ENCODE measurements around the gene ESF1.

ESF1 gene

GRCh38 chr20:13736436-13737191, 48.1 kb downstream of the ESF1 start:
- DNase-seq = no peak

- no peak for DNase-seq
Measured at GRCh38 chr20:13735826-13736225, 48.9 kb downstream of the ESF1 start.

DNA sequence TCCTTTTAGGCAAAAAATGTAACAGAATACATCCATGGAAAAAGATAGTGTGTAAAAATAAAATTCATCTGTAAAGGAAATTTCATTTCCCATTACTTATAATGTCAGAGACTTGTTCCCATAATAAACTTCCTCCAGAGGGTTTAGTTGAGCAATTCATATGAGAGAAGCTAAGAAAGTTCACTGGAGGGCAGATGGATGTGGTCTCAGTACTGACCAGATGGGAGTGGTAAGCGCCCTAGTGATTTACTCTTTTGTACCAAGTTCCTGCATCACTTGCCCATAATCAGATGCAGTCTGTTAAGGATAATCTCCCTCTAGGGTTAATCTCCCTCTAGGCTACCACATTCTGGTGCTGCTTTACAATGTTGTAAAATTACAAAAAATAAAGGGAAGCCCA, 61.7 kb downstream of the ESF1 start:
- DNase-seq = no peak

GRCh38 chr20:13718171-13718570, 66.5 kb downstream of the ESF1 start:
- DNase-seq = no peak

DNA sequence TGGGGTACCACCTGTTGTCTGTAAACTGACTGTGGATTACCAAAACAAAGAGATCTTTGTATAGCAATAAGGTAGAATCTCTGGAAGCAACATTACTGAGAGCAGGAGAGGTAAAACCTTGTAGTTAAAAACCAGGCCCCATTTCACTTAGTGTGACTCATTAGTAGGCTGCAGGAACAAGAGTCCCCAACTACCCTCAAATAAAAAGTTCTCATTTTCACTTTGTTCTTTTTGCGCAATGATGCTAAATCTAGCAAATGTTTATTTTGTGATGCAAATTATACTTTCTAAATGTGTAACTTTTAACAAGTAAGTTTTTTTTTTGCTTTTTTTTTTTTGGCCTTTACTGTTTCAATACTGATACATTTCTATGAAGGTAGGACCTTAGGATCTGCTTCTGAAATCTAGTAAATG, 67.1 kb downstream of the ESF1 start:
- DNase-seq = no peak

DNA sequence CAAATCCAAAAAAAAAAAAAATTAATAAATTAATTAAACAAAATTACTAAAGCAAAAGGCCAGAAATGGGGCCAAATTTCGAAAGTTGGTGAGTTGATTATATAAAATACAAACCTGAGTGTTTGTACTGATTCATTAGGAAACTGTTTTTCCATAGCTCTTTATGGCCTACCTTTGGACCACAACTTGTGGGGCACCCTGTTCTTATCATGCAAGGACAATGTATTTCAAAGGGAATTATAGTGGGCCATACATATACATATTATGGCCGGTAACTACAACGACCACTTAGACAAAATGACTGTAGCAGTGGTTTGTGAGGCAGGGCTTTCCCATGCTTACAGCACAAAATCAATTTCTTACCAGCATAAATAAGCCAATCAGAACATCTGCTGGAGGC, 69.5 kb downstream of the ESF1 start:
- no peak for DNase-seq

DNA sequence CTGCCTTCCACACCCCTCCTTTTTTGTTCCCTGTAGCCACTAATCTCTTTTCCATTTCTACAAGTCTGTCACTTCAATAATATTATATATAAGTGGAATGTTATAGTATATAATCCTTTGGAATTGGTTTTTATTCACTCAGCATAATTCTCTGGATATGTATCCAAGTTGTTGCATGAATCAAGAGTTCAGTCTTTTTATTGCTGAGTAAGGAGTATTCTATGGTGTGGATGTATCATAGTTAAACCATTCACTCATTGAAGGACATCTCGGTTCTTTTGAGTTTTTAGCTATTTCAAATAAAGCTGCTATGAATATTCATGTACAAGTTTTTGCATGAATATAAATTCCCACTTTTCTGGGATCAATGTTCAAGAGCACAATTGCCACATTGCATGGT, 76.5 kb downstream of the ESF1 start:
- DNase-seq = no peak

DNA sequence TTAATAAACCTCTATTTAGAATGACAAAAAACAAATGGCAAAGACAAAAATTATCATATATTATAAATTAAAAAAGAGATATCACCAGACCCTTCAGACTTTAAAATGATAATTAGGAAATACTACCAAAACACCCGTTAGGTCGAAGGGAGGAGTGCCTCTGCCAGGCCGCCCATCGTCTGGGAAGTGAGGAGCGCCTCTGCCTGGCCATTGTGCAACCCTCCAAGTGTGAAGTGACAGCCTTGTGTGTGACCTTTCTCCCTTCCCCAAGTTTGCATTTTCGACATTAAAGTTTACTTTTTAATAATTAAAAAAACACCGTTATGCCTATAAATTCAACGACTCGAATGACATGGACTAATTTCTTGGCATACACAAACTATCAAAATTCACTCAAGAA, 81.5 kb downstream of the ESF1 start:
- DNase-seq = no peak

GRCh38 chr20:13701486-13701885, 83.2 kb downstream of the ESF1 start:
- no peak for DNase-seq

DNA sequence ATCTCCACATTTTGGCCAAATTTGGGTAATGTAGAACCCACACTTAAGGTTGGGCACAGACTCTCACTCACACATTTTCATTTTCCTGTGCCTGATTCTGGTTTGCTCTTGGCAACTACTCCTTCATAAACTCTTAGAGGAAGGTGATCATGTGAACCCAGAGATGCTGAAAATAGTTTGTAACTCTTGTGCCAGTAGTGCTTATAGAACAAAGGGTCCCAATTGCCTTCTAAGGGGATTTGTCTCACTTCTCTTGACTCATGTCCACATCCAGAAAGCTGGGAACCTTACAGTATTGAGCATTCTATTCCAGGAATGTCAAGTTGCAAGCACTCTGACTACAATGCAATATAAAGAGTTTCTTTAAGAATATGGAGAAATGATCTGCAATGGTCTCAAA, 84.0 kb downstream of the ESF1 start:
- DNase-seq = no peak

- DNase-seq = no peak
Measured at GRCh38 chr20:13694420-13695150, 90.1 kb downstream of the ESF1 start.

DNA sequence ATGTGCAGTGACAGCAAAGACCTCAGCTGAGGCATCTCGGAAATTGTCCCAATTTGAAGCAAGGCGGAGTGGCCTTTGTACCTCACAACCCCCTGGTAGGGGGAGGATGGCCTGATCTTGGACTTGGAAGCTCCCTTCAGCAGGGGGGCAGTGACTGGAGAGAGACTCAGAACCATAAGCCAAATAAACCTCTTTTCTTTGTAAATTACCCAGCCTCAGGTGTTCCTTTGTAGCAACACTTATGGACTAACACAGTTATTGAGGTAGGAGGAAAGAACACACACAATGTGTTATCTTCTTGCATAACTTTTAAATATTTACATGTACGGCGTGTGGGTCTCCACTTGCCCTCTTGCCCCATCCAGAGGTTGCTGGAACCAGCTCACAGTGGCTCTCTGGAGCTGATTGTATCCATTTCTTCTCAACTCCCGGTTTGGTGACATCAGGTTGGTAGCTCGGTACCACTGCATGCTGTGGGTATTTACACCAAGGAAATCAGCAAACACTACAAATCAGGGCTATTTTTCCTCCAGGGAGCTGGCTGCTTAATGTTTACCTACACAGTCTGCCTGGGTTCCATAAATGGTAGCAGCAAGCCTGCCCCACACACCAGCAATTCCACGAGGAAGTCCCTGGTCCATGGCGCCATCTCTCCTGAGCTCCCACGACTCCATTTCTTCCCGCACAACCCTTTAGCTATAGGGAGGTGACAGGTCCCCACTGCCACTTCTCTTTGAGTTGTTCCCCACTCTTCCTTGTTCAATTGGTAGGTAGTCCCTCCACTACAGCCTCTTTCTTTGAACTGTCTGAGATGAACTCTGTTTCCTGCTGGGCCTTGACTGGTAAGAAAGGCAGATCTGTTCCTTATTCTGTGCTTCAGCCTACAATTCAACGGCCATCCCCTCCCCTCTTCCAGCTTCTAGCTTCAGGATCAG, 91.7 kb downstream of the ESF1 start:
- DNase-seq = no peak

GRCh38 chr20:13690943-13691342, 93.8 kb downstream of the ESF1 start:
- DNase-seq = no peak

- no peak for DNase-seq
Measured at GRCh38 chr20:13687815-13688214, 96.9 kb downstream of the ESF1 start.

DNA sequence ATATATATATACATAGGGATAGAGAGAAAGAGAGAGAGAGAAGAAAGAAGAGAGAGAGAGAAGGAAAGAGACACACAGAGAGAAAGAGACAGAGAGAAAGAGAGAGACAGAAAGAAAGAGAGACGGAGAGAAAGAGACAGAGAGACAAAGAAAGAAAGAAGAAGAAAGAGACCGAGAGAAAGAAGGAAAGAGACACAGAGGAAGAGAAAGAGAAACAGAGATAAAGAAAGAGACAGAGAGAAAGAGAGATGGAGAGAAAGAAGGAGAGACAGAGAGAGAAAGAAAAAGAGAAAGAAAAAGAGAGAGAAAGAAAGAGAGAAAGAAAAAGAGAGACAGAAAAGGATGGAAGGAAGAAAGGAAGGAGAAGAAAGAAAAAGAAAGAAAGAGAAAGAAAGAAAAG, 99.1 kb downstream of the ESF1 start:
- no peak for DNase-seq

DNA sequence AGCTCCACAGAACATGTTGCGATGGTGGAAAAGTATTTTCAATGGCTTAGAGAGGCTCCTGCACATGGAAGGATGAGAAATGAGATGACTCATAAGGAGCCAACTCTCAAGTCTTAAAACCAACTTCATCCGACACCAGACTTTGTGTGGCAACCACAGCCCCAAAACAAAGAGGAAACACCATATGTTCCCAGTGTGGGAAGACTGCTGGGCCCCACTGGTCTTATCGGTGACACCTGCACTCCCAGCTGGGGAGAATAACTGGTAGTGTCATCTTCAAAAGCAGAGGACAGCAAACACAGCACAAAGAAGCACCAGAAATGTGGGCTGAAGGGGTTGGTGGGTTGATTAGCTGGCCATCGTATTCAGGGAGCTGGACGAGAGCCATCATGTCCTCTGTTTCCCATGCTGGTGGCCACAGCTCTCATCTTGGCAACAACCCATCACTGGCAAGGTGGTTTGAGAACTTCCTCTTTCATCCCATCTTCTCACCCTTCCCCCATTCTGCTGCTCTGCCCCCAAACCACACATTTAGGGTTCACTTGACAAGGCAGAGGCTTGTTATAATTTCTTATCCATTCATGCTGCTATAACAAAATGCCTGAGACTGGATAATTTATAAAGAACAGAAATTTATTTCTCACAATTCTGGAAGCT, 100.0 kb downstream of the ESF1 start:
- DNase-seq = no peak

- DNase-seq = no peak
Measured at GRCh38 chr20:13683833-13684232, 100.9 kb downstream of the ESF1 start.

GRCh38 chr20:13681248-13682125, 103.2 kb downstream of the ESF1 start:
- DNase-seq = no peak

GRCh38 chr20:13678944-13679343, 105.8 kb downstream of the ESF1 start:
- no peak for DNase-seq

- DNase-seq = no peak
Measured at GRCh38 chr20:13677241-13677640, 107.5 kb downstream of the ESF1 start.

DNA sequence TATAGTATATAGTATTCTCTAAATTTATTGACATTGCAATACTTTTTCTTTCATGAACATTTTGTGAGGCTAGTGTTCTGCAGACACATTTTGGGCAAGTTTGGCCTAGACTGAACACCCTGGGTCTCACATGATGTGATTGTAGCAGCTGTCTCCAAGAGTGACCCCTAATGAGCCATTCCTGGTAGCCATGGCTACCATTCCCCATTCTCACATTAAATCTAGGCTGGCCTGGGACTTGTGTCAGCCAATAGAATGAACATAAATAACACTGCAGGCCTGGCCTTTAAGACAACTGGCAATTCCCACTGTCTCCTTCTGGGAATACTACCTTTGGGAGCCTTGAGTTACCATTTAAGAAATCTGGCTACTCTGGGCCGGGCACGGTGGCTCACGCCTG, 108.0 kb downstream of the ESF1 start:
- DNase-seq = no peak

DNA sequence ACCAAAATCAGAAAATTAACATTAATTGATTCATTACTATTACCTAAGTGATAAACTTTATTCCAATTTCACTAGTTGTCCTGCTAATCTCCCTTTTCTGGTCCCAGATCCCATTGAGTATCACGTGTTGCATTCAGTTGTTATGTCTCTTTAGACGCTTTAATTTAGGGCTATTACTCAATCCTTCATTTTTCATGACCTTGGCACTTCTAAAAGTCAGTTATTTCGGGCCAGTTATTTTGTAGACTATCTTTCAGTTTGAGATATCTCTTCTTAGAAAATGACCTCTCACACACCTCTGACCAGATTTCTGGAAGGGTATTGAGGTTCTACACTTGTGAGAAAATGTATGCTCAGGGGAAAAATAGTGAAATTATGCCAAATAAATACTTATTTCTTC, 112.0 kb downstream of the ESF1 start:
- DNase-seq = no peak

All from NCI-H1436 treated with DMSO at 0.1 percent for 48 hours (cell line).